ENCODE data around the gene MAP2K4.

- no peak for TF ChIP-seq POLR2A (IDR thresholded peaks at IDR 0.05)
- TF ChIP-seq CTCF (IDR thresholded peaks at IDR 0.05) = no peak
Observed at GRCh38 chr17:12118617-12119016, 97.9 kb downstream of the MAP2K4 start.

All from lower leg skin (tissue), 3 donors.